Stimulated activated CD4-positive, alpha-beta T cell treated with anti-CD3 and anti-CD28 coated beads, Interleukin-1b, Interleukin-23, amount 100 ng/mL, for 1 hour (primary cell): ENCODE measurements around the gene LRP1.

Experiments
- DNase-seq, 2 donors: peaks; one replicate each; pipeline ENCODE4 v3.0.0-alpha.2; 2020; ENCODE audit warnings: low read depth in 2 of 2

Gene LRP1

GRCh38 chr12:57236201-57236924 is 108.1 kb downstream of the LRP1 start:
- no peak for DNase-seq

- DNase-seq: no peak
Measured at GRCh38 chr12:57236925-57237595, 108.8 kb downstream of the LRP1 start.

- DNase-seq: no peak
Measured at GRCh38 chr12:57237596-57237931, 109.3 kb downstream of the LRP1 start.

DNA sequence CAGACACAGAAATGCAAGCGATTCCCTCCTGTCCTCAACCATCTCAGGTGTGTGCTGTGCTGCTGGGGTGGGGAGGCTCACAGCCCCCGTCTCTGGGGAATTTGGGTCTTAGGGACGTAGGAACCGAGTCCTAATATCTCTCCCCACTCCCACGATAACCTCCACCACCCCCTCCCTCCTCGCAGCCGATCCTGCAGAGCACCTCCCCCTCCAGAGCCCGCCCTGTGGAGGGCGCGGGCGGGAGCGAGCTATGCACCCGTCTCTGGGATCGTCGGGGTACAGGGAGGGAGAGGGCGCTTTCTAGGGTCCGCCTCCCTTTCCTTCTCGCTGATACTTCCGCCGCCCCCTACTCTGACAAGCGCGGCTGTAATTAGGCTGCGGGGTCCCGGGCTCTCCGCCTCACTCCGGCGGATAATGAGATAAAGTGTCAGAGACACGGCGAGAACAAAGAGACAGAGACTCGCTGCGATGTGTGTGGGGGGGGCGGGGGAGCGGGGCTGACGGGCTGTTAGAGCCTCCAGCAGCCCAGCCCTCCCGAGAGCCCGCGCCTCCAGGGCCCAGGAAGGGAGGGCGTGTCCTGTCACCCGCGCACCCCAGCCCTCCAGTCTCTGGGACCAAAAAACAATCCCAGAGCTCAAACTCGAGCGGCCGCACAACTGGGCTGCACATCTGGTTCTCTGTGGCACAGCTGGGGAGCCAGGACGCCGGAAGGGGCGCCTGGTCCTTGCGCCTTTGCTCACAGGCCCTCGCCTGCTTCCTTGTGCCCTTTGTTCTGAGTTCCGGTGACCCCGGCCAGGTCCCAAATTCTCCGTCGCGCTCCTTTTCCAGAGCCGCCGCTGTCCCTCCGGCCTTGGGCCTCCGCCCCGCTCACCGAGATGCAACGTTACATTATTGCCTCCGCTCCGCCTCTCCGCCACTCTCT is 109.9 kb downstream of the LRP1 start:
- DNase-seq: no peak

- peak; percentile 68 to 87 for DNase-seq
Measured at GRCh38 chr12:57238854-57239554, 110.7 kb downstream of the LRP1 start.

DNA sequence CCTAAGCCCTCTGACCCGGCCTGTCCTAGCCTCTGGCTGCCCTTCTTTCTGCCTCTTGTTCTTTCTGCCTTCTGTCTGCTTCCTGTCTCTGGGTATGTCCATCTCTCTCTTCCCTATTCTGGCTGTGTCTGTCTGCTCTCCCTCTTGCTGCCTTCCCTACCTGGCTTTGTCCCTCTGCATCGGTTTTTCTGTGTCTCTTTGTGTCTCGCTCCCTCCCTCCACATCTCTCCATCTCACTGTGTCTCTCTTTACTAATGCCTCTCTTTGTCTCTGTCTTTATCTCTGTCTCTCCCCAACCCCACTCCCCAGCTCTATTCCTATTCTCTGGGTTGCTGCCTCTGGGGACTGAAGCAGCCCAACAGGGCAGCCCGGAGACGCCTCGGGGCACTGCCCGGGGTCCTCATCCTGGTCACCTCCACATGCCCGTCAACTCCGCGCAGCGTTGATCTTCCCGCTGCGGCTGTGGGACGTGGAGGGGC is 111.3 kb downstream of the LRP1 start:
- no peak for DNase-seq

DNA sequence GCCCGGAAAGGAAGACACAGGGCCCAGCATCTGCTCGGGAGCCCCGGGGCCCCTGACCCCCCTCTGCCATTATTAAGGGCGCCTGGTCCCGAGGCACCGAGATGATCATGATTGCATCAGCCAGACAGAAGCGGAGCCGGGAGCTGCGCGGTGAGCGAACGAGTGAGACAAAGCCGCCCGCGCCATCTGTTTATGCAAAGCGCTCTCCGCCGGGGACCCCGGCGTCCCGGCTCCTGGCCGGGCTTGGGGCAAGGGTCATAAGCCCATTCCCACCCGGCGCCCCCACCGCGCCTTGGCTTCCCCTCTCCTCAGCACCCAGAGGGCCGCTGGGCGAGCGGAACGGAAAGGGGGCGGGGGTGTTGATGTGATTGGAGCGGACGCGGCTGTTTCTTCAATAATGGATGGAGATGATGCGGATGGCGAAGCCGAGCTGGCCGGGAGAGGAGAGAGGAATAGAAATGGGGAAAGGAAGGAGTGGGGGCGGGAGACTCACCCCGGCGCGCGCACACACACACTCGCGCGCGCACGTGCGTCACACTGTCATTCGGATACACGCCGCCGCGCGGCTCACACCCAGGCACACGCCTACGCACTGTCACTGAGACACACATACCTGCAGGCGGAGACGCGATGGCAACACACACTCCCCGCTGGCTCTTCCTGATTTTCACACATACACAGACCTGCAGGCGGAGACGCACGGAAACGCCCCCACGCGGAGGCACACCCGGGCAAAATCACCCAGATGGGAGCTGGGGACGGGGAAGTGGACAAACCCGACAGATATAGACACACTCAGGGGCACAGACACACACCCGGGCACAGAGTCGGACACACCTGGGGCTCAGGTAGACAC is 112.0 kb downstream of the LRP1 start:
- peak in 1 of 2 donors; percentile 45 for DNase-seq

DNA sequence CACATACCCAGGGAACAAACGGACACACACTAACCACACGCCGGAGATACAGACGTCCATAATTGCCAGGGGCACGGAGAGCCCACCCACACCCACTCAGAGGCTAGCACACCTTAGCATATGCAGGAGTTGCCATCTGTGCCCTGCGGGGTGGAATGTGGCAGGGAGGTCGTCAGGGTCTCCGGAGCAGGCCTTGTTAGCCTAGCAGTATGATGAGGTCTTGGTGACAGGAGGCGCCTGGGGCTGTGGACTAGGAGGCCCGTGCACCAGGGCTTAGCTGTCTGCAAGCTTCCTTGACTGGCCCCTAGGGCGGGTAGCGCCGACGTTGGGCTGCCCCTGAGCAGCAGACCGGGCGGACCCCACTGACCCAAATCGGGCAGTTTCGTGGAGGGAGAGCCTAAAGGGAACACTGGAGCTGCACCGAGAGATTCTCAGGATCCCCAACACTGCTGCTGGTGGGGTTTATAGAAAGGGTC is 112.7 kb downstream of the LRP1 start:
- no peak for DNase-seq

DNA sequence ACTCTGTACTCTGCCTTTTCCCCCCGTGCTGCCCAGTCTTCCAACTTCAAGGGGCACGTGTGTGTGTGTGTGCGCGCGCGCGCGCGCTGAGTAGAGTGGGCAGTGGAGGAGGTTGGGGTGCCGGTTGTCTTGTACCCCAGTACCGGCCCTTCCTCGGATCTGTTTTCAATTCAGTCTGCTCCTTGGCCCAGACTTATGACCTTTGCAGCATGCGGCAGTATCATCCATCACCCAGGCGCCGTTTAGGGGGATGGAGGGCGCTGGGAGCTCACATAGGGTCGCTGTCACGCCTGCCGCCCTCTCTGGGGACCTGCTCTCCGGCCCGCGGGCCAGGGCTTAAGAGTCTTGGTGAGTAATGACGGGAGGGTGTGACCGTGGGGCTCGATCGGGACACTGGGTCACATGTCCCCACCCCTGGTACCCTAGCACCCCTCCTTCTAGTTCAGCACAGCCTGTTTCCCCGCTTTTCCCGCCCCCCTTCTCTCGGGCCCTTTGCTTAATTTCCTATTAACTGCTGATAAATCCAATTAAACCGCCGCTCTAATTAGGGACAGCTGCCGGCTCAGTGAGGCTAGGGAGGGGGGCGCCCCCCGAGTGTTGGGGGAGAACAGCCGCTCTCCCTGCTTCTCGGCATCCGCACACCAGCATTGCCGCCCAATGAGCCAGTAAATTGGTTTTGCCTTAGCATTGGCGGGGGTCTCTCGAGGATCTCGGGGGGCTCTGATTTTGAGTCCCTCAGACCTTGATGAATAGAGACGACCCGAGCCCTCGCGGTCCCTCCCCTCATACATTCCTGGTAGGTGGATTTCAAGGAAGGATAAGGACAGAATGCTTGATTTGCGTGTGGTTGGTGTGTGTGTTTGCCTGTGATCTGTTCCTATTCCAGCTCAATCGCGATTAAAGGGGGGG is 113.4 kb downstream of the LRP1 start:
- no peak for DNase-seq

DNA sequence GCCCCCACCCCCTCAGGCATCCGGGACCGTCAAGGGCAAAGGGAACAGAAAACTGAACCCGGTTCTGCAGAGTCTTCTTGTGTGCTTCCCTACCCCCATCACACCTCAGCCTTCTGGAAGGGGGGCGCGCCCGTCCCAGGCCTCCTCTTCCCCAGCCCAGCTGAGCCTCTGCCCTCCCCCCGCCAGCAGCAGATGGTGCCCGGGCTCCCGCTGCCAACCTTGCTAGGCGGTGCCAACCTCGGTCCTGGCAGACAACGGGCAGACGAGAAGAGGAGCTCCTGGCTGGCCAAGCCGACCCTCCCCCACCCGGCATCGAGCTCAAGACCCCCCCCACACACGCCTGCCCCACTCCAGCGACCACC is 114.0 kb downstream of the LRP1 start:
- no peak for DNase-seq

DNA sequence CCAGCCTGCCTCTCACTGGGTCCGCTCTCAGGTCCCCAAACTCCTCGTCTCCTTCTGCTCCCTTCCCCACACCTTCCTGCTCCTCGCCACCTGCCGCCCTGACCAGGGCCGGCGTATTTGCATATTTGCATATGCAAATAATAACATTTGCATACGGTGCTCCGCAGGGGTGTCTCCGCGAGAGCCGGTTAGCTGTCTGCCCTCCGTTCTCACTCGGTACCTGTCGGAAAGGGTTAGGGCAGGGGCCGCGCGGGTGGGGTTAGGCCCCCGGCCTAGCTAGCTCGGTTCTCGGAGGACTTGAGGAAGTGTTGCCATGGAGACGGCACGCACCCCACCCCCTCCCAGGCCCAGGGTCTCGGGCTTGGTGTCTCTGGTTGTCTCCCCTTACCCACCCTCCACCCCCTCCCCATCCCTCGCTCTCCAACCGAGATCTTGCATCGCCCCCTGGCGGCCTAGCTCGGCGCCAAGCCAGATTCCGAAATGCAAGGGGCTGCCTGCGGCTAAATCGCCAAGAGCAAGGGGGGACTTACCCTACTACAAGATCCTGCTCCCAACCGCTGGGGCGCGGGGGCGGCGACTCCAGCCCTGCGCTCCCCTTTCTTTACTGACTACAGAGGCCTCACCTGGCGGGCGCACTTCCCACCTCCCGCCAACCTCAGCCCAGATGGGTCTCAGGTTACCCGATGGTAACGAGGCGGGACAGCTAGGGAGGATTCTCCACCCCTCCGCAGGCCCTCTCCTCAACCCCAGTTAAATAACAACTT is 114.6 kb downstream of the LRP1 start:
- DNase-seq: no peak

- DNase-seq: peak; percentile 48 to 78
Measured at GRCh38 chr12:57243521-57244311, 115.4 kb downstream of the LRP1 start.

GRCh38 chr12:57244312-57244696 is 116.0 kb downstream of the LRP1 start:
- no peak for DNase-seq

DNA sequence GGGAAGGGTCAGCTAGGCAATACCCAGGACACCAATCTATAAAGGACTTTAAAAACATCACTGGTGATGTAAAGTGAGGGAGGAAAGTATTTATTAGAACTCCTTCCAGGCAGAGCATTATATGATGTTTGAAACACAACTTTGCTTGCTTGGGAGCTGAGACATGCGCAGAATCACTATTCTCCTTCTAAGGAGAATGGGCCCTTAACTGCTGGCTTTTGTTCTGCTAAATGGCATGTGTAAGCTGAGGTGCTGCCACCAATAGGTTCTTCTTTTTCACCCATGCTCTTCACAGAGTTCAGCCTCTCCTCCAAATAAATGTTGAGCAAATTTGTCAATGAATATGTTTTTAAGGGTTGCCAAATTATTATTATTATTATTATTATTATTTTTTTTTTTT is 118.8 kb downstream of the LRP1 start:
- DNase-seq: no peak

DNA sequence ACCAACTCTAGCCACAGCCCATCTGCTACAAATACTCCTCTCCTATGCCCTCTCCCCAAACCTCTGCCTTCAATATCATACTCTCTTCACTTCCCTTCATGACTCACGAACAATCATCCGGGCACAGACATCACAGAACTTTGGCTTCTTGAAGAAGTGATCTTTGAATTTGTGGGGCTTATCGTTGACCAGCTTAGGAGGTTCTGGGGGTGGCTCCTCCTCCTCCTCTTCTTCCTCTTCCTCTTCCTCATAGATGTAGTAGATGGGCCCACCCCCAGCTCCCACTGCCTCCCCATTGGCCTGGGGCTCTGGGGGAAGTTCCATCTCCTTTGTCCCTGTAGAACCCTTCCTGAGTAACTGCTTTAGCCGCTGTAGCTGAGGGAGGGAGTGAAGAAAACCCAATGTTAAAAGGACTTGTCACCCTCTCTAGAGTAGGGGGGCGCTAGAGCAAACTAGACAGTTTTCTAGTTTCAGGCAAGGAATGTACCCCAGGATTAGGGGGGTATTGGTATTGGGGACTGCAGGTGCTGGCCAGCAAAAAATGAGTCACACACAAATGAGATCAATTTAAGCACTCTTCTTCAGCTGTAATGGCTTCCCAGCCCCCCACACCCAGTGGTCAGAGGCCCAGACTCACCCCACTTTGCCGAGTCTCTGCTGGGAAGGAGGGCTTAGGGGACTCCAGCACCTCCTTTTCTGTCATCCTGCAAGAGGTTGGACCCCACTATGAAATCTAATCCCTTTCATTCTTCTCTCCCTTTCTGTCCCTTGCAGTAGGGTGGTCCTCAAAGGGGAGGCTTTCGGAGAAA is 120.9 kb downstream of the LRP1 start:
- DNase-seq: no peak

DNA sequence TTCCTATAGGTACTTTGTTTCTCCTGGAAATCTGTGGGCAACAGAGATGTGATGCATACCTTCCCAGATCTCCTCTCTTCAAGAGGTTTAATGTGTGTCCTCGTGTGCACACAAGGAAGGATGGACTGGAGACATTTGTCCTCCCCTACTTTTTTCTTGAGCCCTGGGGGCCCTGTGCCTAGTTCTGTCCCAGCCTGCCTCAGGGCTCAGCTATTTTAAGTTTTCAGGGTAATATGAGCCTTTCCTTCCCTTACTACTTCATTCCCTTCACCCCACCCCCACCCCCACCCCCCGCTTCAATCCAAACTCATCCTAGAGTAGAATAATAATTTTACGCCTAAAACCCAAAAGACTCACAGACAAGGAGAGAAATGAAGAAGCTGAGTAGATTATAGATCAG is 122.3 kb downstream of the LRP1 start:
- DNase-seq: no peak

- DNase-seq: no peak
Measured at GRCh38 chr12:57250956-57251355, 122.7 kb downstream of the LRP1 start, which contains the start of gene STAC3. TSS of gene STAC3 (minus strand) at chr12:57251187. CDS start at chr12:57249636, 1,551 bp downstream.
